Endodermal cell (in vitro differentiated cells): ENCODE results near the gene BRWD1. TPM values are rescaled to one million over a fixed set of nuclear protein-coding genes. Genes with fewer than 3 reads are reported as not detected.

ENCODE experiments used
- DNase-seq: peaks from one replicate; pipeline ENCODE4 v3.0.0-alpha.2; 2017
- H3K27ac ChIP-seq: 2 replicates; pipeline ENCODE4 v1.5.1; 2013; ENCODE audit warnings: mild to moderate bottlenecking, low read depth, low read length, moderate library complexity
- H3K27me3 ChIP-seq: 2 replicates; pipeline ENCODE4 v1.6.1; 2013; ENCODE audit warnings: mild to moderate bottlenecking, low read length, moderate library complexity; ENCODE audit not compliant: insufficient read depth, control insufficient read depth, poor library complexity, severe bottlenecking
- H3K36me3 ChIP-seq: 2 replicates; pipeline ENCODE4 v1.7.0; 2013; ENCODE audit warnings: mild to moderate bottlenecking, low read length, moderate library complexity; ENCODE audit not compliant: control insufficient read depth, insufficient read depth
- H3K4me1 ChIP-seq: one replicate; pipeline ENCODE4 v1.7.0; 2013; ENCODE audit warnings: low read length; ENCODE audit not compliant: control insufficient read depth, insufficient read depth
- H3K4me3 ChIP-seq: 2 replicates; pipeline ENCODE4 v1.5.1; 2013; ENCODE audit warnings: mild to moderate bottlenecking, low read length, moderate library complexity
- H3K9ac ChIP-seq: 2 replicates; pipeline ENCODE4 v1.6.1; 2013; ENCODE audit warnings: mild to moderate bottlenecking, low read length, moderate library complexity; ENCODE audit not compliant: poor library complexity, severe bottlenecking; ENCODE audit errors: extremely low read depth
- H3K9me3 ChIP-seq: 2 replicates; pipeline ENCODE4 v1.6.1; 2013; ENCODE audit warnings: mild to moderate bottlenecking, low read length, moderate library complexity; ENCODE audit not compliant: control insufficient read depth
- H3K27ac Mint-ChIP-seq: 2 replicates; pipeline ENCODE4 v1.8.0; 2020; ENCODE audit warnings: mixed read lengths
- H3K27me3 Mint-ChIP-seq: 2 replicates; pipeline ENCODE4 v1.8.0; 2021; ENCODE audit warnings: mild to moderate bottlenecking, mixed read lengths; ENCODE audit not compliant: insufficient read depth
- H3K36me3 Mint-ChIP-seq: 2 replicates; pipeline ENCODE4 v1.8.0; 2020; ENCODE audit warnings: low read depth, mixed read lengths
- H3K4me1 Mint-ChIP-seq: 2 replicates; pipeline ENCODE4 v1.8.0; 2020; ENCODE audit warnings: mixed read lengths
- H3K4me3 Mint-ChIP-seq: 2 replicates; pipeline ENCODE4 v1.8.0; 2020; ENCODE audit warnings: mild to moderate bottlenecking, moderate library complexity, mixed read lengths
- H3K9me3 Mint-ChIP-seq: 2 replicates; pipeline ENCODE4 v1.8.0; 2020; ENCODE audit warnings: mild to moderate bottlenecking, mixed read lengths
- WGBS, 2 experiments: methylation state at CpG; one replicate each; pipeline versions ENCODE4 v1.1.5 to v1.1.7; 2013; ENCODE audit warnings: missing lambda C conversion rate in 2 of 2, mixed read lengths in 1 of 2; ENCODE audit not compliant: insufficient coverage in 1 of 2, insufficient read length in 1 of 2; 5-methylcytosine and 5-hydroxymethylcytosine counted together
- total RNA-seq, 2 donors: library from RNA; stranded (reverse); fragmentation: NEBNext Ultra II Directional in 1 of 2; extraction: Animal tissue kit (Norgen Biotek cat#: 25700) in 1 of 2; gene quantifications; 2 replicates in 1 of 2; 3 replicates in 1 of 2; pipeline ENCODE4 v1.2.1, GENCODE V29; 2021
- TF ChIP-seq, protein P1 (sequence below): fragments of 200-600 bp; sonication (generic); conservative IDR thresholded peaks from 2 replicates; pipeline ENCODE4 v1.5.0; 2021; ENCODE audit warnings: antibody characterized with exemption, mild to moderate bottlenecking

Gene BRWD1
- total RNA-seq, 2 donors from 2014 or later, result 64.7 to 76.1 TPM

GRCh38 chr21:39319814-39320332 lies 6.4 kb upstream of the BRWD1 start:
- no peak overlapping the region for H3K4me3 Mint-ChIP-seq
- Histone ChIP-seq H3K9me3 (no peaks in the 10 kb centered on the region), H3K27ac (no peak overlapping the region), H3K9ac (no peak overlapping the region), H3K4me3 (no peak overlapping the region), H3K36me3 (no peaks in the 10 kb centered on the region), H3K27me3 (no peaks in the 10 kb centered on the region), H3K4me1 (no peaks in the 10 kb centered on the region)
- H3K36me3 Mint-ChIP-seq, result peaks cover 15% of the 10 kb centered on the region
- no peak overlapping the region for H3K27ac Mint-ChIP-seq
- WGBS, 2 experiments, result 91 to 100% methylated on average over 2 to 3 of the region's 3 CpGs
- no peaks in the 10 kb centered on the region for H3K27me3 Mint-ChIP-seq
- TF ChIP-seq, protein P1, sequence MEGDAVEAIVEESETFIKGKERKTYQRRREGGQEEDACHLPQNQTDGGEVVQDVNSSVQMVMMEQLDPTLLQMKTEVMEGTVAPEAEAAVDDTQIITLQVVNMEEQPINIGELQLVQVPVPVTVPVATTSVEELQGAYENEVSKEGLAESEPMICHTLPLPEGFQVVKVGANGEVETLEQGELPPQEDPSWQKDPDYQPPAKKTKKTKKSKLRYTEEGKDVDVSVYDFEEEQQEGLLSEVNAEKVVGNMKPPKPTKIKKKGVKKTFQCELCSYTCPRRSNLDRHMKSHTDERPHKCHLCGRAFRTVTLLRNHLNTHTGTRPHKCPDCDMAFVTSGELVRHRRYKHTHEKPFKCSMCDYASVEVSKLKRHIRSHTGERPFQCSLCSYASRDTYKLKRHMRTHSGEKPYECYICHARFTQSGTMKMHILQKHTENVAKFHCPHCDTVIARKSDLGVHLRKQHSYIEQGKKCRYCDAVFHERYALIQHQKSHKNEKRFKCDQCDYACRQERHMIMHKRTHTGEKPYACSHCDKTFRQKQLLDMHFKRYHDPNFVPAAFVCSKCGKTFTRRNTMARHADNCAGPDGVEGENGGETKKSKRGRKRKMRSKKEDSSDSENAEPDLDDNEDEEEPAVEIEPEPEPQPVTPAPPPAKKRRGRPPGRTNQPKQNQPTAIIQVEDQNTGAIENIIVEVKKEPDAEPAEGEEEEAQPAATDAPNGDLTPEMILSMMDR, result no peak
- no peaks in the 10 kb centered on the region for H3K9me3 Mint-ChIP-seq
- no peak for DNase-seq
- peaks cover 5% of the 10 kb centered on the region for H3K4me1 Mint-ChIP-seq

DNA sequence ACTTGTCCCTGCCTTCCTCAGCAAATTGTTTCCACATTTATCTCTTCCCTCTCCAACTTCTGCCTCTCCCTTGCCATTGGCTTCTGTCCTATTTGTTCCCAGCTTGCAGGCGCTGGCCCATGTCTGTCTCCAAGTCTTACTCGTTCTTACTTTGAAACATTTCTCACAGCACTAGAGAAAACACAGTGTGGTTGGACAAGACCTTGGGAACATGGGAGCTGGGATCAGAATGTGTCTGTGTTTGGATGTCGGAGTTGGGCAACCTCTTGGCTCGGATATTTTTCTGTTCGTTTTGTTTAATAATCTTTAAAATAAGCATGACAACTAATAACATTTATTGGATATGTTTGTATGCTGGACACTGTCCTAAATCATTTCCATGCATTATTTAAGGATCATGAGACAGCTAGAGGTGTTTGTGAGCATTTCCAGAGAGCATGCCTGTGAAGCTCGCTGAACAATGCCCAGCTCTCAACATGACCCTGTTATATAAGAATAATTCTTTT lies 5.9 kb upstream of the BRWD1 start:
- 82 to 100% methylated on average over 3 of the region's 6 CpGs for WGBS, 2 experiments
- Mint-ChIP-seq H3K4me3 (no peak overlapping the region), H3K27me3 (no peaks in the 10 kb centered on the region), H3K4me1 (peaks cover 4% of the 10 kb centered on the region), H3K9me3 (no peaks in the 10 kb centered on the region), H3K27ac (no peak overlapping the region), H3K36me3 (peaks cover 15% of the 10 kb centered on the region)
- H3K9me3 ChIP-seq, result no peaks in the 10 kb centered on the region
- H3K9ac ChIP-seq, result no peak overlapping the region
- H3K4me3 ChIP-seq, result no peak overlapping the region
- TF ChIP-seq, protein P1, result no peak
- H3K27ac ChIP-seq, result no peak overlapping the region
- DNase-seq, result no peak
- H3K4me1 ChIP-seq, result no peaks in the 10 kb centered on the region
- no peaks in the 10 kb centered on the region for H3K27me3 ChIP-seq
- no peaks in the 10 kb centered on the region for H3K36me3 ChIP-seq

GRCh38 chr21:39318091-39318959 lies 4.9 kb upstream of the BRWD1 start:
- Histone ChIP-seq H3K9me3 (no peaks in the 10 kb centered on the region), H3K27ac (no peak overlapping the region), H3K4me3 (no peak overlapping the region), H3K36me3 (no peaks in the 10 kb centered on the region), H3K27me3 (no peaks in the 10 kb centered on the region), H3K4me1 (no peaks in the 10 kb centered on the region), H3K9ac (no peak overlapping the region)
- DNase-seq, result no peak
- 97 to 98% methylated on average over 6 to 8 of the region's 8 CpGs for WGBS, 2 experiments
- no peaks in the 10 kb centered on the region for H3K9me3 Mint-ChIP-seq
- H3K4me3 Mint-ChIP-seq, result no peak overlapping the region
- TF ChIP-seq, protein P1, result no peak
- peaks cover 15% of the 10 kb centered on the region for H3K36me3 Mint-ChIP-seq
- H3K4me1 Mint-ChIP-seq, result peaks cover 5% of the 10 kb centered on the region
- no peaks in the 10 kb centered on the region for H3K27me3 Mint-ChIP-seq
- H3K27ac Mint-ChIP-seq, result no peak overlapping the region
